Measurements from ENCODE around the gene RIPK1. TPM values are rescaled to one million over a fixed set of nuclear protein-coding genes. Genes with fewer than 3 reads are reported as not detected.

Gene RIPK1
- total and polyA plus RNA-seq, 2 donors (not counting 3 experiments of a cell fraction or from before 2014, with no cell fraction given): 11.2 to 20.6 TPM

DNA sequence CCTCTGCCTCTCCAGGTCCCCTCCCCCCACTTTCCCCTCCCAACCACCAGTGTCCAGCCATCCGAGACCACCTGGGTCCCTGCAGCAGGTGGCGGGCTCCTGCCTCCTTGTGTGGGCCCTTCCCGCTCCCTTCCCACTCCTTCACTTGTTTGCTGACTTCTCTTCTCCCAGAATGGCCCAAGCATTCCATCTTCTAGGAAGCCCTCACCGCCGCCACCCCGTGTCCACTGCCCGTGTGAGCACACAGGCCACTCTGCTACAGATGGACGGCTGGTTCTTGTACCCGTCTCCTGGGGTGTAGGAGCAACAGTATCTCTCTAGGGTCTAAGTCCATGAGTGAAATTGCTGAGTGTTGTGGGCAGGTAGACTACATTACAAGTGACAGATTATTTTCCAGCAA is 65.2 kb downstream of the RIPK1 start:
- dilution Hi-C loops (cut with MboI; ENCODE audit: extremely low pct_ligation_motif_present, low sequenced_read_pairs): no loop called here
- POLR2A ChIA-PET: no interaction called here

More for the DNA sequence above, 65.2 kb downstream of the RIPK1 start:
- TF ChIP-seq POLR2AphosphoS5 (IDR thresholded peaks at IDR 0.05; ENCODE audit: insufficient read depth, low read depth, low read length) (no peak), EZH2 (IDR thresholded peaks at IDR 0.05; ENCODE audit: borderline replicate concordance, low read depth, low read length, severe bottlenecking) (no peak), GATA2 (IDR thresholded peaks at IDR 0.05; ENCODE audit: insufficient read depth, insufficient read length, low read depth, low read length) (no peak), POLR2A (IDR thresholded peaks at IDR 0.05; ENCODE audit: low read depth, low read length) (no peak), FOS (IDR thresholded peaks at IDR 0.05; ENCODE audit: borderline replicate concordance, insufficient read depth, low read length) (no peak)
- TF ChIP-seq, protein P1, sequence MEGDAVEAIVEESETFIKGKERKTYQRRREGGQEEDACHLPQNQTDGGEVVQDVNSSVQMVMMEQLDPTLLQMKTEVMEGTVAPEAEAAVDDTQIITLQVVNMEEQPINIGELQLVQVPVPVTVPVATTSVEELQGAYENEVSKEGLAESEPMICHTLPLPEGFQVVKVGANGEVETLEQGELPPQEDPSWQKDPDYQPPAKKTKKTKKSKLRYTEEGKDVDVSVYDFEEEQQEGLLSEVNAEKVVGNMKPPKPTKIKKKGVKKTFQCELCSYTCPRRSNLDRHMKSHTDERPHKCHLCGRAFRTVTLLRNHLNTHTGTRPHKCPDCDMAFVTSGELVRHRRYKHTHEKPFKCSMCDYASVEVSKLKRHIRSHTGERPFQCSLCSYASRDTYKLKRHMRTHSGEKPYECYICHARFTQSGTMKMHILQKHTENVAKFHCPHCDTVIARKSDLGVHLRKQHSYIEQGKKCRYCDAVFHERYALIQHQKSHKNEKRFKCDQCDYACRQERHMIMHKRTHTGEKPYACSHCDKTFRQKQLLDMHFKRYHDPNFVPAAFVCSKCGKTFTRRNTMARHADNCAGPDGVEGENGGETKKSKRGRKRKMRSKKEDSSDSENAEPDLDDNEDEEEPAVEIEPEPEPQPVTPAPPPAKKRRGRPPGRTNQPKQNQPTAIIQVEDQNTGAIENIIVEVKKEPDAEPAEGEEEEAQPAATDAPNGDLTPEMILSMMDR (IDR thresholded peaks at IDR 0.05; ENCODE audit: extremely low read depth in 1 of 2, insufficient read depth in 1 of 2, low read depth in 1 of 2, low read length in 2 of 2): no peak
- TF ChIP-seq, protein P2, sequence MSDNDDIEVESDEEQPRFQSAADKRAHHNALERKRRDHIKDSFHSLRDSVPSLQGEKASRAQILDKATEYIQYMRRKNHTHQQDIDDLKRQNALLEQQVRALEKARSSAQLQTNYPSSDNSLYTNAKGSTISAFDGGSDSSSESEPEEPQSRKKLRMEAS (IDR thresholded peaks at IDR 0.05; ENCODE audit: insufficient read depth, insufficient read length): no peak
- Histone ChIP-seq H3K4me1 (ENCODE audit: control insufficient read depth, extremely low read depth, insufficient read depth, low read length) (peaks cover 8% of the 10 kb centered on the region), H3K27ac (ENCODE audit: insufficient read depth, low read depth, low read length) (no peak overlapping the region), H3K79me2 (ENCODE audit: control insufficient read depth, insufficient read depth, low read length) (no peaks in the 10 kb centered on the region), H3K9me3 (replicated peaks; ENCODE audit: control insufficient read depth, insufficient read depth, low read length) (no peaks in the 10 kb centered on the region), H2AFZ (ENCODE audit: low read depth, low read length) (no peak overlapping the region), H3K4me2 (ENCODE audit: insufficient read depth, low read length) (no peak overlapping the region), H3K27me3 (ENCODE audit: control insufficient read depth in 2 of 2, insufficient read depth in 2 of 2, low read length in 2 of 2) (no peaks in the 10 kb centered on the region), H3K4me3 (replicated peaks in 1 of 3; ENCODE audit: insufficient read depth in 1 of 3, low read depth in 1 of 3, low read length in 3 of 3) (no peak overlapping the region), H3K36me3 (ENCODE audit: control insufficient read depth in 2 of 2, extremely low read depth in 1 of 2, insufficient read depth in 2 of 2, low read length in 2 of 2) (no peaks in the 10 kb centered on the region), H3K9me1 (replicated peaks; ENCODE audit: control insufficient read depth, extremely low read depth, insufficient read depth, low read length) (no peaks in the 10 kb centered on the region), H3K9ac (replicated peaks; ENCODE audit: extremely low read depth, insufficient read depth, low read length) (no peak overlapping the region), H4K20me1 (replicated peaks; ENCODE audit: control insufficient read depth, extremely low read depth, insufficient read depth, low read length) (no peaks in the 10 kb centered on the region)
- intact Hi-C loops (cut with micrococcal nuclease): no loop called here
- FAIRE-seq (no peak), DNase-seq (ENCODE audit: low read depth, low spot score) (no peak)
- BruUV-seq (replicated peaks): no TSS peak
- CTCF ChIA-PET: interaction anchor here (1.4 kb wide), 1 partner anchor 118 kb away, joined by 4 read pairs; no protein-coding TSS in a partner anchor
